ENCODE measurements around the gene CYP8B1. TPM values are rescaled to one million over a fixed set of nuclear protein-coding genes. Genes with fewer than 3 reads are reported as not detected.

The CYP8B1 gene
- total and polyA plus RNA-seq, 2 of the 13 experiments (the other 11 are each of a cell fraction or from before 2014, with no cell fraction given) = 0.58 to 2.0 TPM

- no peak for TF ChIP-seq ZNF552 (CRISPR knock-in tag; IDR thresholded peaks at IDR 0.05; ENCODE audit: borderline replicate concordance)
Measured at GRCh38 chr3:42838571-42838970, 37.1 kb downstream of the CYP8B1 start (continued).

- Histone ChIP-seq H3K27me3 (ENCODE audit: control insufficient read depth in 1 of 2, insufficient read depth in 2 of 2, low read length in 2 of 2) (no peaks in the 10 kb centered on the region), H3K9ac (ENCODE audit: insufficient read depth, low read depth, low read length) (no peak overlapping the region), H3K9me3 (ENCODE audit: low read length) (no peaks in the 10 kb centered on the region), H3K4me3 (replicated peaks in 1 of 3; ENCODE audit: insufficient read depth in 1 of 3, low read depth in 2 of 3, low read length in 3 of 3) (no peak overlapping the region), H3K4me1 (ENCODE audit: insufficient read depth, low read length) (peaks cover 20% of the 10 kb centered on the region), H3K79me2 (ENCODE audit: insufficient read depth, low read length) (no peaks in the 10 kb centered on the region), H2AFZ (ENCODE audit: low read length) (no peak overlapping the region), H3K4me2 (ENCODE audit: low read depth, low read length) (no peak overlapping the region), H3K27ac (ENCODE audit: extremely low read length, insufficient read depth, low read length) (no peak overlapping the region), H3K36me3 (replicated peaks in 1 of 2; ENCODE audit: control insufficient read depth in 1 of 2, insufficient read depth in 2 of 2, low read length in 2 of 2) (no peaks in the 10 kb centered on the region), H4K20me1 (ENCODE audit: insufficient read depth, low read length) (no peaks in the 10 kb centered on the region)
- BruUV-seq (replicated peaks) = no TSS peak
- intact Hi-C loops (cut with micrococcal nuclease; ENCODE audit: unreplicated experiment) (no loop called here), in situ Hi-C loops (cut with HindIII; ENCODE audit: extremely low pct_ligation_motif_present, low pct_unique_long_range_greater_than_20kb) (loop anchor here (5.0 to 25.0 kb wide), 3 partner anchors 41 to 599 kb away; partner anchors contain the start of gene CYP8B1)
- ChIA-PET CTCF (ENCODE audit: low intra/inter-chr PET ratio, low total read pairs) (no interaction called here), POLR2A (no interaction called here)
- DNase-seq (ENCODE audit: low spot score) (no peak), ATAC-seq (no peak), FAIRE-seq (no peak)
- 96% methylated on average over 5 of the region's 5 CpGs for WGBS (ENCODE audit: low lambda C conversion rate)
- no peak for TF ChIP-seq ZNF850 (CRISPR knock-in tag; conservative IDR thresholded peaks at IDR 0.05)
- no peak for TF ChIP-seq HNRNPK (IDR thresholded peaks at IDR 0.05; ENCODE audit: low read depth, low read length, poor library complexity, severe bottlenecking)
- TF ChIP-seq ZNF124 (CRISPR knock-in tag; IDR thresholded peaks at IDR 0.05) = no peak
- no peak for TF ChIP-seq KDM6A (CRISPR knock-in tag; IDR thresholded peaks at IDR 0.05; ENCODE audit: low read depth)
- TF ChIP-seq ZBTB3 (CRISPR knock-in tag; IDR thresholded peaks at IDR 0.05; ENCODE audit: borderline replicate concordance, low read depth) = no peak
- TF ChIP-seq NFKB2 (CRISPR knock-in tag; IDR thresholded peaks at IDR 0.05; ENCODE audit: borderline replicate concordance) = no peak
- no peak for TF ChIP-seq ZBTB40 (IDR thresholded peaks at IDR 0.05)
- TF ChIP-seq ZBTB40 (CRISPR knock-in tag; IDR thresholded peaks at IDR 0.05) = no peak
- TF ChIP-seq MAZ (IDR thresholded peaks at IDR 0.05; ENCODE audit: borderline replicate concordance, low read depth, low read length) = no peak
- no peak for TF ChIP-seq MAZ (CRISPR knock-in tag; IDR thresholded peaks at IDR 0.05; ENCODE audit: low read depth)
- no peak for TF ChIP-seq ZNF234 (CRISPR knock-in tag; conservative IDR thresholded peaks at IDR 0.05)
- no peak for TF ChIP-seq SKI (IDR thresholded peaks at IDR 0.05; ENCODE audit: partially characterized antibody)
- no peak for TF ChIP-seq SIN3A (IDR thresholded peaks at IDR 0.05; ENCODE audit: borderline replicate concordance, low read depth, low read length)
Measured at GRCh38 chr3:42836150-42837123, 39.2 kb downstream of the CYP8B1 start.

Measured in HepG2 (cell line).